ENCODE measurements around the gene BHLHA9.

Gene BHLHA9

GRCh38 chr17:1256699-1257098 lies 13.5 kb upstream of the BHLHA9 start:
- peak; percentile 15 for DNase-seq

DNA sequence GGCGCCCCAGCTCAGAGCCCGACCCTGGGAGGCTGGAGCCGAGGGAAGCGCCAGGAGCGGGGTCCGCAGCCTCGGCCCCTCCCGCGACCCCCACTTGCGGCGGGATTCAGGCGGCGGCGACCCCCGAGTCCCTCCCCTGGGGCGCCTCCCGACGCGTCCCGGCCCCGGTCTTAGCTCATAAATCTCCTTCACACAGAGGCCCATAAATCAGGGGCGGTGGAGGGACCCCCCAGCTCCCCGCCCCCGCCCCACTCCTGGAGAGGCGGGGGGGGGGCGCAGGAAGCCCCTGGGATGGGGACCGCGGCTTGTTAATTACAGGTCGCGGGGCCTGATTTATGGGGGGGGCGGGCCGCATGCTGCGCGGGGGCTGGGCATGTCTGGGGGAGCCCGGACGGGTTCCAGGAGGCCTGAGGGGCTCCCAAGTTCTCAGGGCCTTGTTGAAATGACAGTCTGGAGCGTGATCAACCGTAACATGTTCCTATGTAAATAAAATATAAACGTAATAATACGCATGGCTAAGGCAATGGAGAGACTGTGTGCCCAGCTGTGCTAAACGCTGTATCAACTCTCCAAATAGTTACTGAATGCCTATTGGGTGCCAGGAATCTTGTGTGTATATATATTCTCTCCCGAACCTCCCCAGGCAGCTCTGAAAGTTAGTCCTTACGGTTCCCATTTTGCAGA lies 10.0 kb upstream of the BHLHA9 start:
- no peak for DNase-seq

DNA sequence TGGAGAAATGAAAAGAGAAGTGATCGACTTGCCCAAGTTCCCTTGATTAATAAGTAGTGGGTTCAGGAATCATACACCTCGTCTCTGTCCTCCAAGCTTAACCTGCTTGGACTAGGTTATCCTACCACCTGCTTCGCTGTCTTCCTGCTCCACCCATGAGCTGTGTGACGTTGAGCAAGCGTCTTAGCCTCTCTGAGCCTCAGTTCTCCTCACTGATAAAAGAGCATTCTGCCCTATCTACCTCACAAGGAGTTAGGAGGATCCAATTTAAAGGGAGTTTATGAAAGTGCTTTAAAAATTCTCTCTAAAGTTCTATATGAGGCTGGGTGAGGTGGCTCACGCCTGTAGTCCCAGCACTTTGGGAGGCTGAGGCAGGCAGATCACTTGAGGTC lies 9.5 kb upstream of the BHLHA9 start:
- DNase-seq, result no peak

DNA sequence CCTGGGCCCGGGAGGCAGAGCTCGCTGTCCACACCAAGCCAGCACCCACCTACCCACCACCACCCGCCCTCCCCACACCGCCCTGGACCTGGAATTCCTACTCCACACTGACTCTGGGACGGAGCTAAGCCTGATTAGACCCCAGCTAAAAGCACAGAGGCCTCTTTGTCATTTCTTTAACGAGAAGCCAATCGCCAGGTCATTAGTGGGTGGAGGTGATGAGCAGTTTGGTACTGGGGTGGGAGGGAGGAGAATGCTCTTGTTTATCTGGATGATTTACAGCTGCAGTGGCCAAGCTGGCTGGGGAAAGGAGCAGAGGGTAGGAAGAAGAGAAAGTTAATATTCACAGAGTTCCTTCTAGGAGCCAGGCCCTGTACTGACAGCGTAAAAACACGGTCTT lies 6.0 kb upstream of the BHLHA9 start:
- DNase-seq, result no peak

GRCh38 chr17:1267471-1267943 lies 2.7 kb upstream of the BHLHA9 start:
- no peak for DNase-seq

- DNase-seq, result no peak
Measured at GRCh38 chr17:1271030-1271423, 783 bp downstream of the BHLHA9 start.

- DNase-seq, result no peak
Measured at GRCh38 chr17:1271441-1271840, 1.2 kb downstream of the BHLHA9 start.

GRCh38 chr17:1272701-1273100 lies 2.5 kb downstream of the BHLHA9 start:
- no peak for DNase-seq

- DNase-seq, result no peak
Measured at GRCh38 chr17:1273492-1274244, 3.4 kb downstream of the BHLHA9 start.

DNA sequence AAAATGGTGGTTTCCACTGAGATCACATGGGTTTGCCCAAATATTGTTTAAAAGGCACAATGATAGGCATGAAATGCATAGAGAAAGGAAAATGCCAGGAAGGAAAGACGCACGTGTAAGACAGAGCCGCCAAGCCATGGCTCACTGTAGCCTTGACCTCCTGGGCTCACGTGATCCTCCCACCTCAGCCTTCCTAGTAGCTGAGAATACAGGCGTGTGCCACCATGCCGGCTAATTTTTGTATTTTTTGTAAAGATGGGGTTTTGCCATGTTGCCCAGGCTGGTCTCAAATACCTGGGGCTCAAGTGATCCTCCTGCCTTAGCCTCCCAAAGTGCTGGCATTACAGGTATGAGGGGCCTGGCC lies 4.0 kb downstream of the BHLHA9 start:
- DNase-seq, result no peak

- no peak for DNase-seq
Measured at GRCh38 chr17:1275205-1275961, 5.1 kb downstream of the BHLHA9 start.

- DNase-seq, result peak; percentile 77
Measured at GRCh38 chr17:1275962-1276736, 5.9 kb downstream of the BHLHA9 start.

DNA sequence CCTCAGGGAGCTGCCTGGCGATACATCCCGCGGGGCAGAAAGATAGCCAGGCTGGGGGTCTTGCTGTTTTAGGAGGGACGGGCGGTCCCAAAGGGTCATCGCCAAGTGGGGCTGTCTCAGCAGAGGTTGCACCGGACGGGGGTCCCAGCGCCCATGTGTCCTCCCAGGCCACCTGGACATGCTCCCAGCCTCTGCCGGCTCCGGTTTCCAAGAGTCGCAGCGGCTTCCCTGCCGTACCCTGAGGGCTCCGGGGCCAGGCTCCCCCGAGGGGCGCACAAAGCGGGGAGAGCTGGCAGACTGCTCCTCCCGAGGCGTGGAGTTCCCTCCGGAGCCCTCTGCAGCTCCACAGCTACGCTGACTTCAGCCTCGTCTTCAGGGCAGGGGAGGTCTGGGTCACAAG lies 10.4 kb downstream of the BHLHA9 start:
- DNase-seq, result no peak

DNA sequence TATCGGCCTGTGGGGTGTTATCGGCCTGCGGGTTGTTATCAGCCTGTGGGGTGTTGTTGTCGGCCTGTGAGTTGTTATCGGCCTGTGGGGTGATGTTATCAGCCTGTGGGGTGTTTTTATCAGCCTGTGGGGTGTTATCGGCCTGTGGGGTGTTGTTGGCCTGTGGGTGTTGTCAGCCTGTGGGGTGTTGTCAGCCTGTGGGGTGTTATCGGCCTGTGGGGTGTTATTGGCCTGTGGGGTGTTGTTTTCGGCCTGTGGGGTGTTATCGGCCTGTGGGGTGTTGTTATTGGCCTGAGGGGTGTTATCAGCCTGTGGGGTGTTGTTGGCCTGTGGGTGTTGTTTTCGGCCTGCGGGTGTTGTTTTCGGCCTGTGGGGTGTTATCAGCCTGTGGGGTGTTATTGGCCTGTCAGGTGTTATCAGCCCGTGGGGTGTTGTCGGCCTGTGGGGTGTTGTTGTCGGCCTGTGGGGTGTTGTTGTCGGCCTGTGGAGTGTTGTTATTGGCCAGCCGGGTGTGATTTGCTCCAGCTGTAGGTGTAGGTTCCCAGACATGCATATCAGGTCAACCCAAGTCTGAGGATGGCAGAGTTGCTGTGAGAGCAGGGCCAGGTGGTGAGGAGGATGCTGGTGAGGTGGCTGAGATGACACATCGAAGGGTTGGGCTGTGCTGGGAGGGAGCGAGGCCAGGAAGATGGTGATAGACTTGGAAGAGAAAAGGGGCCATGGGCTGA lies 16.3 kb downstream of the BHLHA9 start:
- no peak for DNase-seq

DNA sequence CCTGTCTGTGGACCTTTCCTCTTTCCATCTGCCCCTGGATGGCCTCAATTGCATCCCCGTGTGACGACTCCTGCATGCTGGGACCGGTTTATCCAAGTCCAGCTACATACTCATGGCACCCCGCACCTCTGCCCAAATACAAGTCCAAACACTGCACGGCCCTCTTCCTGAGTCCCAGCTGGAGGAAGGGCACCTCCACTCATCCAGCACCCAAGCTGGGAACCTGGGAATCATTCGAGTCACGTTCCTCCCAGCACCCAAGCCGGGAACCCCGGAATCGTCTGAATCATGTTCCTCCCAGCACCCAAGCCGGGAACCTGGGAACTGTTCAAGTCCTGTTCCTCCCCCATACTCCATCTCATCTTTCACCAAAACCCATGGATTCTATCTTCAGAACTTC lies 19.5 kb downstream of the BHLHA9 start:
- no peak for DNase-seq

GRCh38 chr17:1290676-1291075 lies 20.4 kb downstream of the BHLHA9 start:
- DNase-seq, result no peak

DNA sequence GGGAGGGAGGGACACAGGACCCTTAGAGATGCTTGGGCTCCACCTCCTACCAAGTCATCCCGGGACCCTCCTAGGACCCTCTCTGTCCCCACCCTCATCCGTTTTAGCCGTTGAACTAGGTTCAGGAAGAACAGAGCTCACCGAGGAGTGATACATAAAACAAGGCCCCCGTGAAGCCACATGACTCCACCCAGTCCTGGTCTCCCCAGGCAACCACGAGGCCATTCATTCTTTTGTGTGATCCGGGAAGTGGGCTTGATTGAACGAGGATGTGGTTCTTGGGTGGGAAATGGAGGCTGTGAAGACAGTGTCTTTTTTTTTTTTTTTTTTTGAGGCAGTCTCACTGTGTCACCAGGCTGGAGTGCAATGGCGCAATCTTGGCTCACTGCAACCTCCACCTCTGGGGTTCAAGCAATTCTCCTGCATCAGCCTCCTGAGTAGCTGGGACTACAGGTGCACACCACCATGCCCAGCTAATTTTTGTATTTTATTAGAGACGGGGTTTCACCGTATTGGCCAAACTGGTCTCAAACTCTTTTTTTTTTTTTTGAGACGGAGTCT lies 24.0 kb downstream of the BHLHA9 start:
- peak; percentile 90 for DNase-seq

DNA sequence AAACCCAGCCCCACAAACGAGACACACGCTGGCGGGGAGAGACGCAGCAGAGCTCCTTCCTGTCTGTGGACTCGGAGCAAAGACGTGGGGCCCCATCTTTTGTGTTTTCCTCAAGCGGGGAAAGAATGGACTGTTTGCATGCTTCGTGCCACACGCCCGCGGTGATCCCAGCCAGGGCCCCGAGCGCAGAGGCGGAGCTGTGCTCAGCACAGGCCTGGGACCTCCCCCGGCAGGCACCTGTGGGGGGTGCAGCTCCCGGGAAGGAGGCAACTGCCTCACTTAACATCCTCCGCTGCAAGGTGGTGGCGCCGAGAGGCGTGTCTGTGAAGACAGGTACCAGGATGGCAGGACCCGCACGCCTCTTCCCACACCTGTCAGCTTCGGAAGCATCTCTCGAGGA lies 28.4 kb downstream of the BHLHA9 start:
- no peak for DNase-seq

DNA sequence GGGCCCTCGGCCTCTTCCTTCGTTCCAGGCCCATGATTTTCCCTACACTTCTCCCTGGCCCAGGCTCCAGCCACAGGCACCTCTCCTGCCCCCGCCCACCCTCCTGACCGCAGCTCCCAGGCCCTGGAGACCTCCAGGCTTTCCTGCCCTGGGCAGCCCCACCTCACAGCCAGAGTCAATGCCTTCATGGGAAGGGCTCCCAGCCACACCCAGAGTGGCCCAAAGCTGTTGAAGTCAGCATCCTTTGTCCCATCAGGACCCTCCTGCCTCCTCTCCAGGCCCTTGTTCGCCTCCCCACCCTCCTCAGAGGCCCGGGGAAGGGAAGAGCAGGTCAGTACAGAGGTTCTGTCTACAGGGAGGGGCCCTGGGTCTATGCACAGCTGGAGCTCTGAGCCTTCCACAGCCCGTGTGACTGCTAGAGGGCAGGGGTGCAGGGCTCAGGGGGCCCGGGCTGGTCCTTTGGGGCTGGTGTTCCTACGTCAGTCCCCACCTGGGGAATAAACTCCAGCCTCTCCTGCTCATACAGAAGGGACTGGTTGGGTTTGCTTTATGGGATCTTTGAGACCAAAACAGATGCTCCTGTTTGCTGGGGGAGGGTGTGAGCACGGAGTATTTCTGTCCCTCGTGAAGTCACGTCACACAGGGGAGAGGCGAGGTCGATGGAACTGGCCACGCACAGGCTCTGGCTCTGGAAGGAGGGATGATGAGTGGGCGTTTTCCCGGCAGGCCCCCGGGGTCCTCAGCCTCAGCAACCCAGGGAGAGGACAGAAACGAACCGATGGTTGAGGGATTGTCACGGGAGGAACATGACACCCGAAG lies 29.5 kb downstream of the BHLHA9 start:
- DNase-seq, result no peak

GRCh38 chr17:1300371-1300905 lies 30.2 kb downstream of the BHLHA9 start:
- no peak for DNase-seq

DNA sequence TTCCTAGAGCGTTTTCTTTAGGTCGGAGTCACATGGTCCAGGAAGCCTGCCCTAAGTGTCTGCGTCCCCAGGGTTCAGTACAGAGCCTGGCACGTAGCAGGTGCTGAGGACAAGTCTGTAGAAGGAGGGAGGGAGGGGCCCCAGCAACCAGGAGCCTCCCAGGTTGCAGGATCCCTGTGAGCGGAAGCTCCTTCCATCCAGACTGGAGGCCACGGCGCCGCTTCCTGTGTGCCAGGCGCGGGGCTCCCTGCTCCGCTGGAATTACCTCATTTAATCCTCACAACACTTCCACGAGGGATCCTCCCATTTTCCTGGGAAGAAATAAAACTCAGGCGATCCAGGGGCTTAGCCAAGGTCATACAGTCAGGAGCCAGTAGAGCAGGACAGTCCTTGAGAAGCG lies 31.3 kb downstream of the BHLHA9 start:
- no peak for DNase-seq

Measured in activated gamma-delta T cell treated with Interleukin-2 at 50 U/mL for 16 hours (primary cell).